Measurements from ENCODE around the gene ATF6B. TPM values are rescaled to one million over a fixed set of nuclear protein-coding genes. Genes with fewer than 3 reads are reported as not detected.

Gene ATF6B
- total RNA-seq, 1 donor from 2014 or later, result 42.5 TPM

DNA sequence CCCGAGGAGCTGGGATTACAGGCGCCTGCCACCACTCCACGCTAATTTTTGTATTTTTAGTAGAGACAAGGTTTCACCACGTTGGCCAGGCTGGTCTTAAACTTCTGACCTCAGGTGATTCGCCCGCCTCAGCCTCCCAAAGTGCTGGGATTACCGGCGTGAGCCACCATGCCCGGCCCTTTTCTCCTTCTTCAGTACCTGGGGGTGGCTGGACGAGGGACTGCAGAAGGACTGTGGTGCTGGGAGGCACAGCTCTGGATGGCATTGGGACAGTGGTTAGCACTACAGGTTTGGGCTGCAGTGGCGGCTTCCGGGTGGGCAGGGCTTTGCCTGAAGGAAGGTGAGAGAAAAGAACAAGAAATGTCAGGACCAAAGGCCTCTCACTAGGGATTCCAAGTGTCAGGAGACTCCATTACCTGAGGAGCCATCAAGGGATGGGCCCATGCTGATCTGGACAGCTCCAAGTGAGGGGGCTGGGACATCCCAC is 7.4 kb downstream of the ATF6B start:
- peaks cover 5% of the 10 kb centered on the region for H3K36me3 ChIP-seq (ENCODE audit: control insufficient read depth, insufficient read depth, low read length)
- H3K27me3 ChIP-seq (ENCODE audit: control insufficient read depth, insufficient read depth, low read length), result no peaks in the 10 kb centered on the region
- no peak for DNase-seq (ENCODE audit: low read depth)
- TF ChIP-seq, protein P1, sequence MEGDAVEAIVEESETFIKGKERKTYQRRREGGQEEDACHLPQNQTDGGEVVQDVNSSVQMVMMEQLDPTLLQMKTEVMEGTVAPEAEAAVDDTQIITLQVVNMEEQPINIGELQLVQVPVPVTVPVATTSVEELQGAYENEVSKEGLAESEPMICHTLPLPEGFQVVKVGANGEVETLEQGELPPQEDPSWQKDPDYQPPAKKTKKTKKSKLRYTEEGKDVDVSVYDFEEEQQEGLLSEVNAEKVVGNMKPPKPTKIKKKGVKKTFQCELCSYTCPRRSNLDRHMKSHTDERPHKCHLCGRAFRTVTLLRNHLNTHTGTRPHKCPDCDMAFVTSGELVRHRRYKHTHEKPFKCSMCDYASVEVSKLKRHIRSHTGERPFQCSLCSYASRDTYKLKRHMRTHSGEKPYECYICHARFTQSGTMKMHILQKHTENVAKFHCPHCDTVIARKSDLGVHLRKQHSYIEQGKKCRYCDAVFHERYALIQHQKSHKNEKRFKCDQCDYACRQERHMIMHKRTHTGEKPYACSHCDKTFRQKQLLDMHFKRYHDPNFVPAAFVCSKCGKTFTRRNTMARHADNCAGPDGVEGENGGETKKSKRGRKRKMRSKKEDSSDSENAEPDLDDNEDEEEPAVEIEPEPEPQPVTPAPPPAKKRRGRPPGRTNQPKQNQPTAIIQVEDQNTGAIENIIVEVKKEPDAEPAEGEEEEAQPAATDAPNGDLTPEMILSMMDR (IDR thresholded peaks at IDR 0.05; ENCODE audit: insufficient read depth, low read length, poor library complexity, severe bottlenecking), result no peak
- H3K4me3 ChIP-seq (ENCODE audit: low read depth, low read length), result no peak overlapping the region

DNA sequence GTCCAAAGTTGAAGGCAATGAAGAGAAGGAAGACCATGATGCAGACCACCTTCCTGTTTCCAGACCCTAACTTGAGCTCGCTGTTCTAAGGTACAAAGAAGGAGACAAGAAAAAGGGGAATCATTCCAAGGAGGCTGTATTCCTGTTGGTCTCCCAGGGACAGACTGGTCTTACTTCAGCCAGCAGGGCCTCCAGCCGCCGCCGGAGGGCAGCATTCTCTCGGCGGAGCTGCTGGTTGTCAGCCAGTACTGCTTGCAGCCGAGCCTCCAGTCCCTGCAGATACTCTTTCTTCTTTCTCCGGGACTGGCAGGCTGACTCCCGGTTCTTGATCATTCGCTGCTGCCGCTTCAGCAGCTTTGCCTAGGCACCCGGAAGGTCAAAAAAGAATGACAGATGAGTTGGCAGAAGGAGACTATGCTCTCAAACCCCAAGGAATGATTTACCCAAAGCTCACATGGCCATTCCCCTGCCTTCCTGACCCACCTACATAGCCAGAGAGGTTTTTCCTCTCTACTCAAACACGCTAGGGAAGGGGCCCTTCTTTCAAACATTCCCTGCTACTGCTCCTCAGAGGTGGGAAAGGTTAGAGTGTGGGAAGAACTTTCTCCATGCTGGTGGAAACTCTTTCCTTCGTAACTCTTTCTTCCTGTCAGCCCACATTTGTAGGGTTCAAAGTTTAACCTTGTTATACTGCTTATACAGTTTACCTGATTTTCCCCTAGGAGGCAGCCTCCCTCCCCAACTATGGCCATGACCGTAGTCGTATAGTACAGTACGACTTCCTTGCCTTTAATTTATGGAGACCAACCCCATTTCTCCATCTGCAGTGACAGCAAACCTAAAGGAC is 9.0 kb downstream of the ATF6B start:
- peaks cover 5% of the 10 kb centered on the region for H3K36me3 ChIP-seq (ENCODE audit: control insufficient read depth, insufficient read depth, low read length)
- peak; percentile 52 for DNase-seq (ENCODE audit: low read depth)
- TF ChIP-seq, protein P1 (IDR thresholded peaks at IDR 0.05; ENCODE audit: insufficient read depth, low read length, poor library complexity, severe bottlenecking), result peak; percentile 99
- no peak overlapping the region for H3K4me3 ChIP-seq (ENCODE audit: low read depth, low read length)
- no peaks in the 10 kb centered on the region for H3K27me3 ChIP-seq (ENCODE audit: control insufficient read depth, insufficient read depth, low read length)

DNA sequence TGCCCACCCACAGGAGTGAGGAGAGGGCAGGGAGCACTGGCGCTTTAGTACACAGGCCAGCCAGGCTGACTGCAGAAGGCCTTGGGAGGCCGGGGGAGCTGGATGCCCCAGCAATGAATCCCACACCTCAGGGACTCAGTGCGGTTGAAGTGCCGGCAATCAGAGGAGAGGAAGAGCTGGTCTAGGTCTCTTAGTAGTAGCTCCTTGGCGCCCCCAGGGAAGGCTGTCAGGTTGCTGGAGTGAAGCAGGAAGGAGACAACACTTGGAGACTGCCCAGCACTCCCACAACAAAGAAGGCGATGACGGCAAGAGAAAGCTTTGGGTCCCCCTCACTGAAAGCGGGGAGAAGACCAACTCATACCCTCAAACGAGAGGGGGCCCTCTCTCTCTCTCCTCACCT is 10.6 kb downstream of the ATF6B start:
- Histone ChIP-seq H3K36me3 (ENCODE audit: control insufficient read depth, insufficient read depth, low read length) (peaks cover 5% of the 10 kb centered on the region), H3K27me3 (ENCODE audit: control insufficient read depth, insufficient read depth, low read length) (no peaks in the 10 kb centered on the region), H3K4me3 (ENCODE audit: low read depth, low read length) (no peak overlapping the region)
- TF ChIP-seq, protein P1 (IDR thresholded peaks at IDR 0.05; ENCODE audit: insufficient read depth, low read length, poor library complexity, severe bottlenecking), result no peak
- DNase-seq (ENCODE audit: low read depth), result no peak

DNA sequence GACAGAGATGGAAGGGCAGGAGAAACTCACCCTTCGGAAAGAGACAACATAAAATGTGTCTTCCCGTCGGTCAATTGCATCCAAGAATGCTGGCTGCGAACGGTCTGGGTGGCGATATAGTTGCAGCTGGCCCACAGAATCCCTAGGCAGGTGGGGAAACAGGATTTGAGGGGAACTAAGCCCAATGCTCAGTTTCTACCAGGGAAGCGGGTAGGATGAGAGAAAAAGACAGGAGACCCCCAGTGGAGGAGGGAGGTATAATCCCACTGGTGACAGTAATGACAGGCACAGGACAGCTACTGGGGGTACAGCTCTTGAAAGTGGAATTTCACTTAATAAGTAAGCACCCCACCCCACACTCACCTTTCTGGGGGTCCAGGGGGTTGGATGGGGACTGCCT is 11.4 kb downstream of the ATF6B start:
- H3K4me3 ChIP-seq (ENCODE audit: low read depth, low read length), result no peak overlapping the region
- H3K36me3 ChIP-seq (ENCODE audit: control insufficient read depth, insufficient read depth, low read length), result peaks cover 3% of the 10 kb centered on the region
- TF ChIP-seq, protein P1 (IDR thresholded peaks at IDR 0.05; ENCODE audit: insufficient read depth, low read length, poor library complexity, severe bottlenecking), result peak; percentile 54
- no peak for DNase-seq (ENCODE audit: low read depth)
- H3K27me3 ChIP-seq (ENCODE audit: control insufficient read depth, insufficient read depth, low read length), result no peaks in the 10 kb centered on the region

DNA sequence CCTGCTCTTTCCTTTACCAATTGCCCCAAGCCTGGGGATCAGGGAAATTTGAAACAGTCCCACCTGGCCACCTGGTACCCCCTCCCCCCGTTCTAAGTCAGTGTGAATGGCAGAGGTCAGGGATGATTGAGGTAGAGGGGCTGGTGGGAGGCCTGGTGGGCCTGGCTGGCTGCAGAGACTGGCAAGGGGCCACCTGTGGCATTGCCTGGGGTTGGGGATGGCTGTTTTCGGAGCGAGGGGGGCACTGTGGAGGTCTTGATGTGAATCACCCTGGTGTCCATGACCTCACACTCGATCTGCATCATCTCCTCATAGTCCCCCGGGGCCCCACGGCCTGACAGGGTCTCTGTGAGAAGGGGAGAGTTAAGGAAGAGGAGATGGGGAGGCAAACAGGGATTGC is 12.4 kb downstream of the ATF6B start:
- Histone ChIP-seq H3K4me3 (ENCODE audit: low read depth, low read length) (no peak overlapping the region), H3K27me3 (ENCODE audit: control insufficient read depth, insufficient read depth, low read length) (peaks cover 1% of the 10 kb centered on the region), H3K36me3 (ENCODE audit: control insufficient read depth, insufficient read depth, low read length) (peaks cover 3% of the 10 kb centered on the region)
- TF ChIP-seq, protein P1 (IDR thresholded peaks at IDR 0.05; ENCODE audit: insufficient read depth, low read length, poor library complexity, severe bottlenecking), result no peak
- no peak for DNase-seq (ENCODE audit: low read depth)

Measured in kidney epithelial cell (primary cell).